Superior temporal gyrus (tissue), 1 donor: ENCODE data around the gene BNC2.

Source experiments
- DNase-seq: peaks from one replicate; pipeline ENCODE4 v3.0.0-alpha.2; 2016; ENCODE audit errors: extremely low spot score

The BNC2 gene

GRCh38 chr9:16718296-16718695 is 152.2 kb downstream of the BNC2 start:
- DNase-seq = no peak

DNA sequence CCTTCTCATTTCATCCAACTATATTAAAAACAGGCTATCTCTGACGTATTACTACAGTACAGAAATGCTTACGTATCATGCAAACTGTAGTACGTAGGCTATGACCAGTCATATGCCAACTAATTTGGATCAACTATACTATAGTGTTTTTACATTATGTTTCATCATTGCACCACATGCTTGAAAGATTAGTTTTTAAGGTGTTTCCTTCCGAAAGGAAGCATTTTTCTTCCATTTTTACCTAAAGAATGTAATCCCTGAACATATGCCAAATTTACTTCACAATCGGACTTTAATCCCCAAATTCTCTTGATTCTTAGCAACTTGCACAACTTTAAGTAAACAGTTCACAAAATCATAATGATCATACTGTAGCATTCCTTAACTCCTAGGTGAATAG is 153.9 kb downstream of the BNC2 start:
- no peak for DNase-seq

GRCh38 chr9:16715404-16715803 is 155.1 kb downstream of the BNC2 start:
- DNase-seq = no peak

- no peak for DNase-seq
Measured at GRCh38 chr9:16712787-16713186, 157.7 kb downstream of the BNC2 start.

- no peak for DNase-seq
Measured at GRCh38 chr9:16710888-16711287, 159.6 kb downstream of the BNC2 start.

DNA sequence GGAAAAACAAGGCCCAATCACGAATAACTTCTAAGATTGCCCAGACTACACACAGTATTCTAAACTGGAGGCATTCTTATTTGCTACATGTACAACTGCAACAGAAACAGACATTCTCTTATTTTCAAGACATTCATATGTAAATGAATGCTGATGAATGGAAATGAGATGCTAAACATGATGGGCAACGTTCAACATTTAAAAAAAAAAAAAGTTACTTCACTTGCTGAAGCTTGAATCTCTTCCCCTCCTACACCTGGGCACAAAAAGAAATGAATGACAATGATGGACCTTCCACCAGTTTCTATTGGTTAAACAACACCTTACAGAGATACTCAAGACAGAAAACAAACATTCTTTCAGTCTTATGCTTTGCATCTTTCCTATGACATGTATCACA is 160.5 kb downstream of the BNC2 start:
- DNase-seq = no peak

GRCh38 chr9:16708656-16709435 is 161.6 kb downstream of the BNC2 start:
- DNase-seq = no peak

DNA sequence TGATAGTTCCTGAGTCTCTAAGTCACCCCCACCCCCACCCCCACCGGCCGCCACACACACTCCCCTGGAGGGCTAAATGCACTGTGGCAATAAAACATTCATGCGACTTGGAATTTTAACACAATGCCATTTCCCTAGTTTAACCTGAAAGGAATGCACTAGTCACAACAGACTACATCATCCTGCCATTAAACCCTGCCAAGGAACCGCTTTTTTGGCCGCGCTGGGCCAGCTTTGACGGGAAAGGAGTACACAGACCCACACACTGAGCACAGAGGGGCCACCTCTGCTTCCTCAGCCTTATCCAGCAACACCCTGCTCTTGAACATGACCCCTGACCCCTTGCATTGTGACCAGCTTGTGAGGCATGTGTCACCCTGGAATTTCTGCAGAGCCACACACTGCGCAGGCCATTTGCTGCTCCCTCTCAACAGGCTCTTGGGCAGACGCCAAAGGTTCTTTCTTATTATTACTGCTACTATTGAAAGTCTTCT is 165.3 kb downstream of the BNC2 start:
- no peak for DNase-seq

DNA sequence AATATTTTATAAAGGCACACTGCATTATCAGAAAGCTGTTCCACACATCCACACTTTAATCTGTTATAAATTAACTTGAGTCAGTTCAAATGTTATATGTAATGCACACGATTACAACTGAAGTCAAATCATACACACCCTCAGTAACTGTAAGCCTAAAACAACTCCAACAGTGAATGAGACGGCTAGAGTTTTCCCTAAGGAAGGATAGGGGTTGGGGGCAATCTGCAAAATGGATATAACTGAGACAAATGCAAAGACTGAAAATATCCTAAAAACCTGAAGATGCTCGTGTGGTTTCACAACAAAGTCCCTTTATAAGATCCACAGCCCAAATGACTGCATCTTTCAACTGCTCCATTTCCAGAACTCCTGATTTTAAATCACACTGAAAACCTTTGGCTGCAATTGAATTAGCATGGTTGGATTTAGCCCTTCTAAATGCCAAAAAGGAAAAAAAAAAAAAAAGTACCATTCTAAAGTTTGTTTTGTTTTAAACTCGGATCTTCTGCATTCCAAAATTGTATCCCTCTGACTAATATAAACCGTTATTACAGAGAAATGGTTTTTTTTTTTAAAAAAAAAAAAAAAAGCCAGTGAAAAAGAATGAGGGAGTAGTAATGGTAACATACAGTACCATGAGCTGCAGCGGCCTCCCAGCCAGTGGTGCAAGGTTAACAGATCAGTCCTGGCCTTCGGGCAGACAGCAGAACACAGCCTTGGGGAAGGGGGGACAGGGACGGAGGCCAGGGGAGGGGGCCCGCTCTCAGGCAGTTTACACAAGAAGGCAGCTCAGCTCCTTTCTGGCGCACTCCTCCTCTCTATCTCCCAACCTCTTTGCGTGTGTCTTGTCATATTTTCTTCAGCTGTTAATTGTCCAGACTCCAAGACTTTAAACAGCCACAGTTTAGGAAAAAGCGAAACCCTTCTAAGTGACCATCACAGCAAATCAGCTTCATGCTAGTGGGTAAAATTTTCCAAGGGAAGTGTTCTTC is 166.1 kb downstream of the BNC2 start:
- DNase-seq = no peak

- DNase-seq = no peak
Measured at GRCh38 chr9:16701347-16701746, 169.1 kb downstream of the BNC2 start.

GRCh38 chr9:16693616-16694015 is 176.9 kb downstream of the BNC2 start:
- DNase-seq = no peak

- no peak for DNase-seq
Measured at GRCh38 chr9:16690628-16691027, 179.8 kb downstream of the BNC2 start.

GRCh38 chr9:16690205-16690604 is 180.3 kb downstream of the BNC2 start:
- DNase-seq = no peak

- DNase-seq = no peak
Measured at GRCh38 chr9:16689351-16689938, 181.0 kb downstream of the BNC2 start.

DNA sequence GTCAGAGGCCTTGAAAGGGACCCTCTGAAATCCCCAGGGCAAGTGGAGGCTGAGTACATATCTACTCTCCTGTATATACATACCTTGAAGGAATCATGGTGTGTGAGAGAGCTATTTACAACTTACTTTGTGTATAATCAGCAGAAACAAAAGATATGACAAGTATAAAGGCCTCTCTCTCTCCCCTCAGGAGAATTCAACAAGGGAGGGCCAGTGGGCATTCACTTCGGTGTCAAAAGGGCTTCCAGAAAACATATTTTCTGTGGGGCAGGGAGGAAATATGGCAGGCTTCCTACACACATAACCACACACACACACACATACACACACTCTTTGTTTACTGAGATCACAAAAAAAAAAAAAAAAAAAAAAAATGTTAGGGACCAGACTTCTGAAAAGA is 181.7 kb downstream of the BNC2 start:
- no peak for DNase-seq

DNA sequence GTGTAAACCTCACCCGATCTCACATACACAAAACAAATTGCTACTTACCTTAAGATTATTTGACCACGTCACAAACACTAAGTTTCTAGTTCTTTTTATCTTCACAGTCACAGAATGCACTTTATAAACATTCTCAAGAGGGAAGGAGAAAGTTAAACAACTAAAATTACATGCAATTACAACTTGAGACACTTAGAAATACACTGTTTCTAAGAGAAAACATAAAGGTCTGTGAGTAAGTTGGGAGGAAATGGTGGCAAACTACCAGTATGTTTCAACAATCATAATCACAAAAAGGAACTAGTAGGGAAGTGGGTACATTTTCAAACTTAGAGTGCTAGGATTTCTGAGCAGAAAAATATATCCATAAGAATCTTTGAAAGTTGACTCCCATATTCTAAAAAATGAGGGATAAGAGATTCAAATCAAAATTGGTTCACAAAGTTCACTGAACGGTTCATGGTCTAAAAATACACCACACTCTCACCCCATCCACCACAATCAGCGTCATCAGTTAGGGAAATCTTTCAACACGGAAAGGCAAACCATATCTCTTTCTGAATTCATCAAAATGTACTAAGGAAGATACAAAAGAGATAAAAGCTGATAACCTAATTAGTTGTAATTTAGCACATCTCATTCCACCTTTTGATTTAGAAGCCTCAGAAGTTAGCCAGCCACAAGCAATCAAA is 182.6 kb downstream of the BNC2 start:
- no peak for DNase-seq

DNA sequence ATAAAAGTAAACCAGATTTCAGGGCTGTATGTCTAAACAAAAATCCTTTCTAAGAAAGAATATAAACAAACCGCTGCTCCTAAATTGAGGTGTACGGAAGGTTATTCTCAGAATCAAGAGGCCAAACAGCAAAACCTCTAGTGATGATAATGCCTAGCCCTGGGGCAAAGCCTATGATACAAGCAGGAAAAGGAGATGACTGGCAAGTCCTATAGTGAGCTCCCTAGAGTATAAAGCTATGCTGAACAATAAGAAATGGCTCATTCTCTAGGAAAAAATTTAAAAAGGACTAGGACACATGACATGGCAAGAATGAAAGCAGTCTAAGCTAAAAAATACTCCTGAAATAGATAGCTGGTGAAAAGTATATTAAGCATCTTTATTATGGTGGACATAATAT is 187.1 kb downstream of the BNC2 start:
- DNase-seq = no peak

DNA sequence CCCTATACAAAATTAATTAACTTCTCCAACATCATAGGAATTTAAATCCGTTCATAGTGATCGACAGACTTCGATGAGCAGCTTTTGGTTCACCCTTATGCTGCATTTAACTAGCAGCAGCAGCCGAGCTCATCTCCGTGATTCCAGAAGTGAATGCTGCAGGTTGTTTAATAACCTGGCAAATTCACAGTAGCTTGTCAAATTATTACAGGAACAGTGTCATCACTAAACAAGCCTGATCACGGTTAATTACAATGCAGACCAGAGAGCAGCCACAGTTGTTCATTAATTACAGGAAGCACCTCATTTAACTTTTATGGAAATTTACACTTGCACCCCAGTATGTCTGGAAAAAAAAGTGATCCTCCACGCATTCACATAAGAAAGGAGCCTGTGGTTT is 188.2 kb downstream of the BNC2 start:
- no peak for DNase-seq

GRCh38 chr9:16681652-16681987 is 188.8 kb downstream of the BNC2 start:
- DNase-seq = no peak

DNA sequence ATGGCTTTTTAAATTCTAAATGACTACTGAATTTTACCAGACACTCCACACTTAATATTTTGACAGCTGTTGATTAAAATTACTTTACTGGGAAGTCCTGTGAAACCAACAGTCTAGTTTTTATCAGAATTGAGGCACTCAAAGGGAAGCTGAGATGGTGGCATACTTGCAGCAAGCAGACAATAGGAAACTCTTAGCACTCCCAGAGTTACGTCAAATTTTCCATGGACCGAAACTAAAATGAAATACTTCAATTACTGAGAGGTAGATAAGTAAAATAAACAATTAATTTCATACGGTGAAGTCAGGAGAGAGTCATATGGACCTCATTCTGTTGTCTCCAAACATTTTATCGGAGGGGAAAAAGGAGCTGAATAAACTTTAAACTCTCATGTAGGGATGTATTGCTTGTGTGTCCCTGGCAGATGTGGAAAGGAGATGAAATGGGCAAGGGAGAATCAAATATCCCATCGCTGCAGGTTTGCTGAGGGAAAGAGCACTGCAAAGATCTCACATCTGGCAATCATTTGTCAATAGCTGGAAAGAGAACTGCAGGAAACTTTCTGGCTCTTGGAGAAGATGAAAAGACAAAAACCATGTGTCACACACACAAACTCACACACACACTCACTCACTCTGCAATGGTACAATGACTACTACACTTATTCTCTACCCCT is 189.4 kb downstream of the BNC2 start:
- DNase-seq = no peak

- DNase-seq = no peak
Measured at GRCh38 chr9:16680541-16680940, 189.9 kb downstream of the BNC2 start.
